HG03575 (cell line): ENCODE measurements around the gene NDUFB11.

Source experiments
- ATAC-seq: cut with Tn5 transposase; IDR thresholded peaks from one replicate; pipeline ENCODE4 v1.9.1; 2021; ENCODE audit not compliant: unreplicated experiment, insufficient number of reproducible peaks, low FRiP score; ENCODE audit errors: extremely low read depth

NDUFB11 gene

DNA sequence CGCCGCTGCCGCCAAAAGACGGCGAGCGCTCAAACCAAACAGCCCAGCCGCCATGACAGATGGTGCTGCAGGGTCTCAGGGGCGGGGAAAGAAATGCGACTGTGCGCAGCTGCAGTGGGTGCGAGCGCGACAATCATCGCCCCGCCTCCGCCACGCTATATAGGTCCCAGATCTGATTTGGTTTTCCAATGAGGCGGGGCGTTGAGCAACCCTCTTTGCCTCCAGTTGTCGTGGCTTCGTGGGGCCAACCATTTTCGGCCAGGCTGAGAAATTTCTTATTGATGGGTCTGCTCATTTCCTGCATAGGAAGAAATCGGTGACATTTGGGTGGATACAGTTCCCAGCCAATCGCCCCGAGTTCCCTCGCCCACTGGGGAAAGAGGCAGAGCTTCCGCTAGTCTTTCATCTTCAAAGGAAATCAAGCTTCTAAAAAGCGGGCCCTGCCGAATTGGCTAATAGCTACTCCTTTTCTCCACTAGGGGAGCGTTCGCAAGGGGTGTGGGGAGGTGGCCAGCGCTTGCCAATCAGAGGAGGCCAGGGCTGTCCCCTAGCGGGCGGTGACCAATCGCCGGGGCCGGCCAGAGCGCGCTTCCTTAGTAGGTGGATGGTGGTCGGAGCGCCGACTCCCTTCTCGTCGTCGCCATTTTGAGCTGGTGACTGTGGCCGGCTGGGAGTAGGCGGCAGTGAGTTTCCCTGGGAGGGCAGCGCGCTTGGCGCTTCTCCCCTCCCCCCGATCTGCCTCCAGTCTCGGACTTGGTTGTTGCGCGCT, at the start of gene NDUFB11, which contains the start of gene RBM10:
TSS of gene NDUFB11 (minus strand) at position 77 of the 769 bp plus-strand sequence. CDS start at position 54, 23 bp downstream.
TSS of gene RBM10 (plus strand) at position 596 of the 769 bp plus-strand sequence. CDS start 2,261 bp downstream, outside the sequence.
- ATAC-seq = peak; percentile 61

DNA sequence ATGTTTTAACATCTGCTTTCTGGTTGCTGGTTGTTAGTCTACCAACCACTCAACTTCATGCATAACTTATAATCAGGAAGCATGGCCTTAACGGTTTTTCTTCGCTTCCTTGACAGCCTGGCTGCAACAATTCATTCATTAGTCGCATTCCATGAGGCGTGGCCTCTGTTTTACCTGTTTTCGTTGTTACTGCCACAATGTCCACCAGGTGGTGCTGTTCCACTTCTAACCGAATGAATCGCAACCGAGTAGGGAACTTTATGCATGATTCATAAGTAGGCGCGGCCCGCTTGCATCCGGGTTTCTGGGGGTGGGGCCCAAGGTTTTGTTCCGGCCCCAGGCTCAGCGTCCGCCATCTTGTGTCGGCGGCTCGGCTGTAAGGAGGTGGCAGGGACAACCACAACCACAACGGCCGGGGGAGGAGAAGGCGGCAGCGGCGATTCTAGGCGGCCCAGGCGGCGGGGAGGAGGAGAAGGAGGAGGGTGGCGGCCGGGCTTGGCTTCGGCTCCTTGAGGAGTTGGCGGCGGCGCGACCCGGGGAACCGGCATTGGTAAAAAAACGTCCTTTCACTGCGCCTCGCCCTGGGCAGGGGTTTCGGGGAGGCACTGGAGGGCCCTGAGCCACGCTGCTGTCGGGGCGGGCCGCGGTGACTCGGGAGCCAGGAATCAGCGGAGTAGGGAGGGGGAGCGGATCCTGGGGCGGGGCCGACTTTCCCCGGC, 49.1 kb upstream of the NDUFB11 start, which contains the start of gene UBA1:
TSS of gene UBA1 (plus strand) at position 355 of the 719 bp plus-strand sequence. CDS start 4,974 bp downstream, outside the sequence.
- ATAC-seq = peak; percentile 82

DNA sequence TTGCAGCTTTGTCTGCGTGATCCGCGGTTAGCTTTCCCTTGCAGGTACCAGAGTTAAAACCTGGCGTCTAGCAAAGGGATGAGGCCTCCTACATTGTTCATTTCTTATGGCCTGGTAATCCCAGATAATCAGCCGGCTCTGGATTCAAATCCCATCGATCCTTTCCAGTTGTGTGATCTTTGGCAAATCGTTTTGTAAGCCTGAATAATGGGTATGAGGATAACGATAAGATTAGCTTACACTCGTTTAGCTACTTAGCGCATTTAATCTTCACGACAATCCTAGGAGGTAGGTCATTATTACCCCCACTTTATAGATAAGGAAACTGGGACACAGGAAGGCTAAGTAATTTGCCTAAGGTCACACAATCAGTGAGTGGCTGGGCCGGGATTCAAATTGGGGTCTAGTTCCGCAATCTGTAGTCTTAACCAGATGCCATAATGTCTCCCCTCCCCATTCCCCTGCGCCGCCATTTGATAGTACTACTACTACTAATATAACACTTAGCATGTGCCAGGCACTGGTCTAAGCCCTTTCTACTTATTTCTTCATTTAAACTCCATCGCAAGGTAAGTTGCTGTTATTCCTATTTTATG, 47.4 kb upstream of the NDUFB11 start:
- ATAC-seq = no peak

GRCh38 chrX:47191331-47191730, 46.8 kb upstream of the NDUFB11 start:
- ATAC-seq = no peak

GRCh38 chrX:47190445-47191269, 46.2 kb upstream of the NDUFB11 start:
- no peak for ATAC-seq

DNA sequence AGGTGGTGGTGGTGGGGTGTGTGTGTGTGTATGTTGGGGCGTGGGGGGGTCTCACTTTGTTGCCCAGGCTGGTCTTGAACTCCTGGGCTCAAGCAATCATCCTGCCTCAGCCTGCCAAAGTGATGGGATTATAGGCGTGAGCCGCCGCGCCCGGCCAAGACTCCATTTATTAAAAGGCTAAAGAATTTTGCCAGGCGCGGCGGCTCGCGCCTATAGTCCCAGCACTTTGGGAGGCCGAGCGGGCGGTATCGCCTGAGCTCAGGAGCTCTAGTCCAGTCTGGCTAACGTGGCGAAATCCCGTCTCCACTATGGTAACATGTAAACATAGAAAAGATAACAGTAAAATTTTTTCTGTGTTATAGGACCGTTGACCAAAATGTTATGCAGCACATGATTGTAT, 45.4 kb upstream of the NDUFB11 start:
- no peak for ATAC-seq

- ATAC-seq = no peak
Measured at GRCh38 chrX:47187106-47187677, 42.7 kb upstream of the NDUFB11 start.

DNA sequence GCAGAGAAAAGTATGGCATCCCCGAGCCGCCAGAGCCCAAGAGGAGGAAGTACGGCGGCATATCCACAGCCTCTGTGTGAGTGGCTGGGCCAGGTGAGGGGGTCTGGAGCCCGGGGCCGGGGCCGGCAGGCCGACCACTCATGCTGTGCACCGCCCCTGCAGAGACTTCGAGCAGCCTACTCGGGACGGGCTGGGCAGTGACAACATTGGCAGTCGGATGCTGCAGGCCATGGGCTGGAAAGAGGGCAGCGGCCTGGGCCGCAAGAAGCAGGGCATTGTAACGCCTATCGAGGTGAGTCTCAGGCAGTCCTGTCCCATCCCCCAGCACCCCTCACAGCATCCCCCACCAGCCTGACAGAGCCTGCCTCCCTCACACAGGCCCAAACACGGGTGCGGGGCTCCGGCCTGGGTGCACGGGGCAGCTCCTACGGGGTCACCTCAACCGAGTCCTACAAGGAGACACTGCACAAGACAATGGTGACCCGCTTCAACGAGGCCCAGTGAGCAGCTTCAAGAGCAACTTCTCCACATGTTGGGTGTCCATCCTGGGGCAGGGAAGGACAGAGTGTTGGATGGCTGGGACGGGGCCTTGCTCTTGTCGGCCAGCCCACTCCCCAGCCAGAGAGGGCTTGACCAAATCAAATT, 41.7 kb upstream of the NDUFB11 start:
- no peak for ATAC-seq

- no peak for ATAC-seq
Measured at GRCh38 chrX:47185241-47185640, 40.7 kb upstream of the NDUFB11 start.

DNA sequence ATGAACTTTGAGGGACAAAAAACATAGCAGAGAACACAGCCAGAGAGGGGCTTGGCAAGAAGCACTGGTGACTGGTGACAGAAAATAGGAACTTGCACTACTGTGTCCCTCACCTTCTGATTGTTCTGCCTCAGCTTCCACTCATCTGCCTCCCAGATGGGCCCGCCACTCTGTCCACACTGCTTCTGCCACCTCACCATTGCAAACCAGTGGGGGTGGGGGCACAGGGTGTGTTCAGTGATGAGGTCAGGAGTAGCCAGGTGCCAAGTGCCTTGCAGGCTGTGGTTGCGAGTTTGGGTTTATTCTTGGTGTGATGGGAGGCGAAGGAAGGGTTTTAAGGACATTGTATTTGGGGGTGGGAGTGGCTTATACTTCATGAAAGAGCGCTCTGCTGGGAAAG, 40.0 kb upstream of the NDUFB11 start:
- ATAC-seq = no peak

DNA sequence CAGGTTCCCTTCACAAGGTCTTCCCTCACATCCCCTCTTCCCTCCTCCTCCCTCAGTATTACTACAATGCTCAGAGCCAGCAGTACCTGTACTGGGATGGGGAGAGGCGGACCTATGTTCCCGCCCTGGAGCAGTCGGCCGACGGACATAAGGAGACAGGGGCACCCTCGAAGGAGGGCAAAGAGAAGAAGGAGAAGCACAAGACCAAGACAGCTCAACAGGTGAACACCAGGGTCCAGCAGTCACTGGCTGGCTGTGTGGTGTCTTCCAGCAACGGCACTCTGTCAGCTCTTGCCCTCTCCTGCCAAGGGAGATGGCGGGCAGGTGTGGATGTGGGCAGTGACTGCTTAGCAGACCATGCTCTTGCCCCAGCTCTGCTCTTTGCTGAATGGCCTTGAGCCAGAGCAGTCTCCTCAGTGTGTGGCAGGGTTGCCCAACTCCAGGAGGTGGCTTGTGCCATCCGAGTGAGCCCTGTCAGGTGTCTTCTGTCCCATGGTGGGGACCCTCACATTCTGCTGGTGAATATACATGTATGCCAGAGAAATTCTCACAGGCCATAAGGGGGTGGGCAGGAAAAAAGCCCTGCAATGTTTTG, 37.7 kb upstream of the NDUFB11 start:
- no peak for ATAC-seq

DNA sequence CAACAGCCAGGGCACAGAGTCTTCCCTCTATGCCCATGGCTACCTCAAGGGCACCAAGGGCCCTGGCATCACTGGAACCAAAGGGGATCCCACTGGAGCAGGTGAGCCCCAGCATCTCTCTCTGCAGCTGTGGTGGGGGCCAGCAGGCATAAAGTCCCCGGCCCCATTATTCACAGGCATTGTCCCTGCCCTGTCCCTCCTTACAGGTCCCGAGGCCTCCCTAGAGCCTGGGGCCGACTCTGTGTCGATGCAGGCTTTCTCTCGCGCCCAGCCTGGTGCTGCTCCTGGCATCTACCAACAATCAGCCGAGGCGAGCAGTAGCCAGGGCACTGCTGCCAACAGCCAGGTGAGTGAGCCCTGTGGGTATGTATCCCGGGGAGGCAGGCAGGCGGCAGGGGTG, 36.8 kb upstream of the NDUFB11 start:
- no peak for ATAC-seq

DNA sequence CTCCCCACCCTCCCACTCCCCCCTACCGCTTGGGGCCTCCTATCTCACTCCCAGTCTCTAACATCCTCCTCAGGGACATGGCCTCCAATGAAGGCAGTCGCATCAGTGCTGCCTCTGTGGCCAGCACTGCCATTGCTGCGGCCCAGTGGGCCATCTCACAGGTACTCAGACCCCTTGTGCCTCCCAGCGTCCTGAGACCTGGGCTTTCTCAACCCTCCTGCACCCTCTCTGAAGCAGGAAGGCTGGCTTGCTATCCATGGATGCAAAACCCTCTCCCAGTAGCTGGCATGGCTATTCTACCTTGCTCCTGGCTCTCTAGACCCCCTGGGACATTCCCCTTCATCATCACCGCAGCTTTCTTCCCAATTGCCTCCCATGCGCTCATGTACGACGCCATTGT, 35.8 kb upstream of the NDUFB11 start:
- ATAC-seq = no peak

GRCh38 chrX:47179928-47180255, 35.4 kb upstream of the NDUFB11 start:
- ATAC-seq = no peak

- ATAC-seq = no peak
Measured at GRCh38 chrX:47179221-47179927, 34.9 kb upstream of the NDUFB11 start.

- no peak for ATAC-seq
Measured at GRCh38 chrX:47178337-47178736, 33.8 kb upstream of the NDUFB11 start.

GRCh38 chrX:47177079-47177478, 32.6 kb upstream of the NDUFB11 start:
- no peak for ATAC-seq
